Measurements from ENCODE around the gene SSBP2. TPM values are rescaled to one million over a fixed set of nuclear protein-coding genes. Genes with fewer than 3 reads are reported as not detected.

SSBP2 gene
- total RNA-seq, 1 donor from 2014 or later: 85.2 TPM

DNA sequence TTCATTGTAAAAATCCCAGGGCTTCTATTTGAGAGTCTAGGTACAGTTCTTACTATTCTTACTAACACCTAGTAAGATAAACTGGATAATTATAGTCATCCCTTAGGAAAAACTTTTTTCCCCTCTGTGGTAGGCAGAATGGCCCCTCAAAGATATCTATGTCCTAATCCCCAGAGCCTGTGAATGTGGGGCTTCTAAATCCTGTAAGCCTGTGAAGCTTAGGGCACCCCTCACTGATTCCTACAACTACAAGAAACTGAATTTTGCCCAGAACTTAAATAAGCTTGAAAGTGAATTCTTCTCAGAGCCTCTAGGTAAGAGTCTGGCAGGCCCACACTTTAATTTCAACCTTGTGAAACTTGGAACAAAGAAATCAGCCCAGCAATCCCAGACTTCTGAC lies 226.9 kb downstream of the SSBP2 start:
- no peaks in the 10 kb centered on the region for H3K27me3 Mint-ChIP-seq

DNA sequence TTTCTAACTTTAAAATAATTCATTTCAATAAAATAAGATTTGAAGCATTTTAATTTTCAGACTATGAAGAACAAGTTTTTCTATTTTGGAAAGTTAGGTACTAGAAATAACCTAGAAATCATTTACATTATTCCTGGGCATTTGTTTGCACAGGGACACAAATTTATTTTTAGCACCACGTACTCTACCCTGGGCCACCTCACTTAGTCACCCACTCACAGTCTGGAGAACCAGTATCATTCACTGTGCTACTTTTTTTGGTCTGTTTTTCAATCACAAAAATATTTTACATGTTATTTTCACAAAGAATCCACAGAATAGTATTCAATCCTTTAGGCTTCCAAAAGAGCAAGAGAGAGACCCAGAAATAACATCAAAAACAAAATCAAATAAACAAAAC lies 228.3 kb downstream of the SSBP2 start:
- Mint-ChIP-seq H3K36me3 (peaks cover 4% of the 10 kb centered on the region), H3K4me3 (no peak overlapping the region), H3K4me1 (ENCODE audit: unreplicated experiment) (no peaks in the 10 kb centered on the region), H3K27ac (no peak overlapping the region), H3K27me3 (no peaks in the 10 kb centered on the region), H3K9me3 (no peaks in the 10 kb centered on the region)
- no peak for DNase-seq (ENCODE audit: extremely low spot score, unreplicated experiment)
- TF ChIP-seq, protein P1, sequence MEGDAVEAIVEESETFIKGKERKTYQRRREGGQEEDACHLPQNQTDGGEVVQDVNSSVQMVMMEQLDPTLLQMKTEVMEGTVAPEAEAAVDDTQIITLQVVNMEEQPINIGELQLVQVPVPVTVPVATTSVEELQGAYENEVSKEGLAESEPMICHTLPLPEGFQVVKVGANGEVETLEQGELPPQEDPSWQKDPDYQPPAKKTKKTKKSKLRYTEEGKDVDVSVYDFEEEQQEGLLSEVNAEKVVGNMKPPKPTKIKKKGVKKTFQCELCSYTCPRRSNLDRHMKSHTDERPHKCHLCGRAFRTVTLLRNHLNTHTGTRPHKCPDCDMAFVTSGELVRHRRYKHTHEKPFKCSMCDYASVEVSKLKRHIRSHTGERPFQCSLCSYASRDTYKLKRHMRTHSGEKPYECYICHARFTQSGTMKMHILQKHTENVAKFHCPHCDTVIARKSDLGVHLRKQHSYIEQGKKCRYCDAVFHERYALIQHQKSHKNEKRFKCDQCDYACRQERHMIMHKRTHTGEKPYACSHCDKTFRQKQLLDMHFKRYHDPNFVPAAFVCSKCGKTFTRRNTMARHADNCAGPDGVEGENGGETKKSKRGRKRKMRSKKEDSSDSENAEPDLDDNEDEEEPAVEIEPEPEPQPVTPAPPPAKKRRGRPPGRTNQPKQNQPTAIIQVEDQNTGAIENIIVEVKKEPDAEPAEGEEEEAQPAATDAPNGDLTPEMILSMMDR (conservative IDR thresholded peaks at IDR 0.05): no peak

More for the DNA sequence above, 226.9 kb downstream of the SSBP2 start:
- DNase-seq (ENCODE audit: extremely low spot score, unreplicated experiment): no peak
- Mint-ChIP-seq H3K9me3 (no peaks in the 10 kb centered on the region), H3K27ac (no peak overlapping the region), H3K36me3 (peaks cover 4% of the 10 kb centered on the region), H3K4me3 (no peak overlapping the region), H3K4me1 (ENCODE audit: unreplicated experiment) (no peaks in the 10 kb centered on the region)
- TF ChIP-seq, protein P1 (conservative IDR thresholded peaks at IDR 0.05): no peak

GRCh38 chr5:81520769-81521168 lies 230.1 kb downstream of the SSBP2 start:
- Mint-ChIP-seq H3K27ac (no peak overlapping the region), H3K36me3 (no peaks in the 10 kb centered on the region), H3K27me3 (no peaks in the 10 kb centered on the region), H3K9me3 (no peaks in the 10 kb centered on the region), H3K4me3 (no peak overlapping the region), H3K4me1 (ENCODE audit: unreplicated experiment) (no peaks in the 10 kb centered on the region)
- TF ChIP-seq, protein P1 (conservative IDR thresholded peaks at IDR 0.05): no peak
- DNase-seq (ENCODE audit: extremely low spot score, unreplicated experiment): no peak

- no peaks in the 10 kb centered on the region for H3K9me3 Mint-ChIP-seq
- no peak overlapping the region for H3K4me3 Mint-ChIP-seq
- no peaks in the 10 kb centered on the region for H3K27me3 Mint-ChIP-seq
- no peaks in the 10 kb centered on the region for H3K36me3 Mint-ChIP-seq
- H3K4me1 Mint-ChIP-seq (ENCODE audit: unreplicated experiment): no peaks in the 10 kb centered on the region
- TF ChIP-seq, protein P1 (conservative IDR thresholded peaks at IDR 0.05): no peak
- DNase-seq (ENCODE audit: extremely low spot score, unreplicated experiment): no peak
- no peak overlapping the region for H3K27ac Mint-ChIP-seq
Measured at GRCh38 chr5:81519217-81519905, 231.5 kb downstream of the SSBP2 start.

DNA sequence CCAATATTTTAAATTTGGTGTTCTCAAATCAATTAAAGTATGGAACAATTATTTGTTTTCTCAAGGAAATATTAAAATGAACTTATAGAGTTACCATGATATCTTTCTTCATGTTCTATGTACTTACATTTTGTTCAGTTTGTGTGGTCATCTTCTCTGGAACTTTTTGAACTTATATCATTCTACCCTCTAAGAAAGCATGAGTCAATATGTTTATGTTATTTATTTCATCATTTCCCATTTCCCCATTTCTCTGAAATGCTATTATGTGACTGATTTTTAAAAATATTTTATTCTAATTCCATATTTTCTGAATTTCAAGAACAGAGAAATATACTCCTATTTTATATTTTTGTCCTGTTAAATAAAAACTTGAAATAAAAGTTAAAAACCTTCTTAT lies 233.4 kb downstream of the SSBP2 start:
- no peaks in the 10 kb centered on the region for H3K36me3 Mint-ChIP-seq
- no peaks in the 10 kb centered on the region for H3K9me3 Mint-ChIP-seq
- H3K27me3 Mint-ChIP-seq: no peaks in the 10 kb centered on the region
- no peak overlapping the region for H3K27ac Mint-ChIP-seq
- no peak for DNase-seq (ENCODE audit: extremely low spot score, unreplicated experiment)
- H3K4me1 Mint-ChIP-seq (ENCODE audit: unreplicated experiment): no peaks in the 10 kb centered on the region
- TF ChIP-seq, protein P1 (conservative IDR thresholded peaks at IDR 0.05): no peak
- no peak overlapping the region for H3K4me3 Mint-ChIP-seq
